GM23338 (cell line): Measurements from ENCODE around the gene KIF4A. TPM values are rescaled to one million over a fixed set of nuclear protein-coding genes. Genes with fewer than 3 reads are reported as not detected.

Experiments
- ATAC-seq: fragments of 200-7000 bp; cut with Tn5 transposase; 3 replicates; pipeline ENCODE4 v1.9.1; 2020
- DNase-seq: peaks from one replicate; pipeline ENCODE4 v3.0.0-alpha.2; 2015; ENCODE audit warnings: low spot score
- H2AFZ ChIP-seq: fragments of 200-600 bp; sonication (generic); 2 replicates; pipeline ENCODE4 v1.8.0; 2016; ENCODE audit warnings: antibody characterized with exemption, mild to moderate bottlenecking, moderate library complexity
- H3F3A ChIP-seq: fragments of 200-600 bp; sonication (generic); replicated peaks from 2 replicates; pipeline ENCODE4 v1.8.0; 2017; ENCODE audit warnings: antibody characterized with exemption, mixed run types, low read depth
- H3K27ac ChIP-seq: fragments of 200-600 bp; sonication (generic); 2 replicates; pipeline ENCODE4 v1.6.1; 2016; ENCODE audit warnings: low read depth
- H3K27me3 ChIP-seq: fragments of 200-600 bp; sonication (generic); 2 replicates; pipeline ENCODE4 v1.8.0; 2016; ENCODE audit warnings: mild to moderate bottlenecking, mixed run types, moderate library complexity; ENCODE audit not compliant: insufficient read depth
- H3K36me3 ChIP-seq: fragments of 200-600 bp; sonication (generic); 2 replicates; pipeline ENCODE4 v1.8.0; 2016; ENCODE audit warnings: mild to moderate bottlenecking; ENCODE audit not compliant: insufficient read depth
- H3K4me1 ChIP-seq: fragments of 200-600 bp; sonication (generic); 2 replicates; pipeline ENCODE4 v1.8.0; 2016; ENCODE audit warnings: mild to moderate bottlenecking, moderate library complexity; ENCODE audit not compliant: insufficient read depth
- H3K4me2 ChIP-seq: fragments of 200-600 bp; sonication (generic); 2 replicates; pipeline ENCODE4 v1.7.1; 2017; ENCODE audit warnings: mixed run types
- H3K4me3 ChIP-seq: fragments of 200-600 bp; sonication (generic); 2 replicates; pipeline ENCODE4 v1.6.1; 2016; ENCODE audit warnings: mixed run types
- H3K79me2 ChIP-seq: fragments of 200-600 bp; sonication (generic); replicated peaks from 2 replicates; pipeline ENCODE4 v1.8.0; 2017; ENCODE audit warnings: mild to moderate bottlenecking; ENCODE audit not compliant: insufficient read depth
- H3K9me2 ChIP-seq: fragments of 200-600 bp; sonication (generic); 2 replicates; pipeline ENCODE4 v1.8.0; 2017; ENCODE audit not compliant: insufficient read depth
- H4K20me1 ChIP-seq: fragments of 200-600 bp; sonication (generic); replicated peaks from 2 replicates; pipeline ENCODE4 v1.8.0; 2017; ENCODE audit warnings: mild to moderate bottlenecking; ENCODE audit not compliant: insufficient read depth
- H3K27ac Mint-ChIP-seq: 2 replicates; pipeline ENCODE4 v1.8.0; 2020; ENCODE audit warnings: inconsistent platforms, mild to moderate bottlenecking, moderate library complexity, mixed read lengths
- H3K27me3 Mint-ChIP-seq: 3 replicates; pipeline ENCODE4 v1.8.0; 2022; ENCODE audit warnings: low read depth, mild to moderate bottlenecking, moderate library complexity, mixed read lengths, inconsistent platforms; ENCODE audit not compliant: insufficient read depth, poor library complexity
- H3K36me3 Mint-ChIP-seq: 3 replicates; pipeline ENCODE4 v1.8.0; 2021; ENCODE audit warnings: low read depth, mild to moderate bottlenecking, inconsistent platforms, moderate library complexity, mixed read lengths
- H3K4me1 Mint-ChIP-seq: 3 replicates; pipeline ENCODE4 v1.8.0; 2020; ENCODE audit warnings: mild to moderate bottlenecking, inconsistent platforms, mixed read lengths
- H3K4me3 Mint-ChIP-seq: 3 replicates; pipeline ENCODE4 v1.8.0; 2021; ENCODE audit warnings: moderate library complexity, mild to moderate bottlenecking, inconsistent platforms, mixed read lengths
- H3K9me3 Mint-ChIP-seq: 3 replicates; pipeline ENCODE4 v1.8.0; 2020; ENCODE audit warnings: moderate library complexity, mild to moderate bottlenecking, inconsistent platforms, mixed read lengths
- CREB1 ChIP-seq: fragments of 250-450 bp; sonication (Bioruptor Pico); IDR thresholded peaks from 2 replicates; pipeline ENCODE4 v1.5.0; 2020; ENCODE audit warnings: low read depth, mild to moderate bottlenecking, moderate library complexity
- ETS1 ChIP-seq: IDR thresholded peaks from 2 replicates; pipeline ENCODE4 v1.6.1; 2016; ENCODE audit warnings: antibody characterized with exemption
- EZH2 ChIP-seq: fragments of 200-600 bp; sonication (generic); IDR thresholded peaks from one replicate; pipeline ENCODE4 v1.8.0; 2017; ENCODE audit warnings: antibody characterized with exemption, mild to moderate bottlenecking, low read depth; ENCODE audit not compliant: unreplicated experiment
- EZH2phosphoT487 ChIP-seq: fragments of 200-600 bp; sonication (generic); IDR thresholded peaks from one replicate; pipeline ENCODE4 v1.8.1; 2018; ENCODE audit warnings: antibody characterized with exemption; ENCODE audit not compliant: unreplicated experiment
- JUNB ChIP-seq: IDR thresholded peaks from one replicate; pipeline ENCODE4 v1.6.1; 2016; ENCODE audit warnings: antibody characterized with exemption; ENCODE audit not compliant: unreplicated experiment
- NANOG ChIP-seq: IDR thresholded peaks from 2 replicates; pipeline ENCODE4 v1.6.1; 2016; ENCODE audit warnings: antibody characterized with exemption, borderline replicate concordance
- POLR2AphosphoS5 ChIP-seq: IDR thresholded peaks from 2 replicates; pipeline ENCODE4 v1.6.1; 2016; ENCODE audit warnings: antibody characterized with exemption, low read depth
- REST ChIP-seq: IDR thresholded peaks from one replicate; pipeline ENCODE4 v1.6.1; 2018; ENCODE audit warnings: antibody characterized with exemption; ENCODE audit not compliant: unreplicated experiment
- STAT1 ChIP-seq: IDR thresholded peaks from one replicate; pipeline ENCODE4 v1.6.1; 2016; ENCODE audit warnings: antibody characterized with exemption; ENCODE audit not compliant: unreplicated experiment
- ZNF114 ChIP-seq: fragments of 250-450 bp; sonication (Bioruptor Pico); IDR thresholded peaks from 2 replicates; pipeline ENCODE4 v1.5.0; 2020; ENCODE audit warnings: mild to moderate bottlenecking, moderate library complexity
- ZNF331 ChIP-seq: fragments of 250-450 bp; sonication (Bioruptor Pico); IDR thresholded peaks from 2 replicates; pipeline ENCODE4 v1.5.0; 2020; ENCODE audit warnings: low read depth, mild to moderate bottlenecking, moderate library complexity
- ZNF462 ChIP-seq: fragments of 250-450 bp; sonication (Bioruptor Pico); IDR thresholded peaks from 2 replicates; pipeline ENCODE4 v1.5.0; 2020; ENCODE audit warnings: mild to moderate bottlenecking, moderate library complexity
- polyA plus RNA-seq: library from polyadenylated mRNA; unstranded; fragments of >200 nt; fragmentation: Nextera tagmentation; extraction: Ambion mirVana; gene quantifications from 2 replicates; pipeline ENCODE4 v1.2.1, GENCODE V29; 2016
- total RNA-seq: library from RNA; depleted of rRNA; stranded (reverse); fragments of >200 nt; shearing (Covaris generic); gene quantifications from 2 replicates; pipeline ENCODE4 v1.2.3, GENCODE V29; 2014

Gene KIF4A
- total and polyA plus RNA-seq, 2 experiments from 2014 or later = 21.5 to 27.6 TPM

- no peak overlapping the region for H2AFZ ChIP-seq
- no peaks in the 10 kb centered on the region for H3F3A ChIP-seq
- H3K4me2 ChIP-seq = no peak overlapping the region
- Mint-ChIP-seq H3K4me1 (peaks cover 5% of the 10 kb centered on the region; the same call in 2 of the 3 replicates), H3K27ac (no peak overlapping the region), H3K9me3 (no peaks in the 10 kb centered on the region), H3K4me3 (no peak overlapping the region), H3K27me3 (peaks cover 12% of the 10 kb centered on the region), H3K36me3 (no peaks in the 10 kb centered on the region)
- H3K27ac ChIP-seq = no peak overlapping the region
- H3K4me3 ChIP-seq = no peak overlapping the region
- no peaks in the 10 kb centered on the region for H3K4me1 ChIP-seq
- H4K20me1 ChIP-seq = no peaks in the 10 kb centered on the region
- H3K36me3 ChIP-seq = no peaks in the 10 kb centered on the region
- H3K79me2 ChIP-seq = no peaks in the 10 kb centered on the region
- H3K27me3 ChIP-seq = 0 out of 2 replicates have a peak, but pooled peaks cover 5% of the 10 kb centered on the region
- TF ChIP-seq ZNF331 (CRISPR knock-in tag) (no peak), STAT1 (no peak), CREB1 (CRISPR knock-in tag) (no peak), ETS1 (no peak), EZH2phosphoT487 (no peak), POLR2AphosphoS5 (no peak), ZNF114 (no peak), ZNF462 (CRISPR knock-in tag) (no peak), JUNB (no peak), REST (no peak), NANOG (no peak), EZH2 (no peak)
- ATAC-seq (no peak), DNase-seq (no peak)
- H3K9me2 ChIP-seq = no peaks in the 10 kb centered on the region
Observed at GRCh38 chrX:70446380-70447350, 156.8 kb downstream of the KIF4A start.
